Vagina (tissue), 2 donors: ENCODE data around the gene HOXD12. TPM values are rescaled to one million over a fixed set of nuclear protein-coding genes. Genes with fewer than 3 reads are reported as not detected.

Experiments used
- DNase-seq, 2 donors: peaks; one replicate each; pipeline ENCODE4 v3.0.0-alpha.2; 2017; ENCODE audit errors: extremely low spot score in 2 of 2
- H3K27ac ChIP-seq: fragments of 200-600 bp; sonication (generic); one replicate; pipeline ENCODE4 v1.5.1; 2019
- H3K27me3 ChIP-seq: fragments of 200-600 bp; sonication (generic); one replicate; pipeline ENCODE4 v1.5.1; 2019
- H3K36me3 ChIP-seq, 2 donors: fragments of 200-600 bp; sonication (generic); one replicate each; pipeline ENCODE4 v1.5.1; 2017 to 2019
- H3K4me1 ChIP-seq: fragments of 200-600 bp; sonication (generic); one replicate; pipeline ENCODE4 v1.5.1; 2019
- H3K4me3 ChIP-seq, 2 donors: fragments of 200-600 bp; sonication (generic); 1 replicate in 1 of 2; 2 replicates in 1 of 2; pipeline ENCODE4 v1.5.1; 2016 to 2019
- H3K9me3 ChIP-seq: fragments of 200-600 bp; sonication (generic); one replicate; pipeline ENCODE4 v1.5.1; 2019
- CTCF ChIP-seq, 3 experiments: fragments of 450-650 bp in 2 of 3; fragments of 200-600 bp in 1 of 3; sonication (generic) in 1 of 3; IDR thresholded peaks; one replicate each; pipeline ENCODE4 v1.5.1; 2017 to 2019; ENCODE audit warnings: antibody characterized with exemption in 3 of 3, mild to moderate bottlenecking in 2 of 3, moderate library complexity in 2 of 3
- POLR2A ChIP-seq, 2 donors: fragments of 450-650 bp; IDR thresholded peaks; one replicate each; pipeline ENCODE4 v1.6.1; 2017; ENCODE audit warnings: antibody characterized with exemption in 2 of 2, mild to moderate bottlenecking in 2 of 2, moderate library complexity in 2 of 2
- POLR2AphosphoS5 ChIP-seq, 2 donors: sonication (generic); formaldehyde crosslinking; IDR thresholded peaks; one replicate each; pipeline ENCODE4 v1.9.0; 2017; ENCODE audit warnings: antibody characterized with exemption in 2 of 2, mild to moderate bottlenecking in 2 of 2, low read depth in 1 of 2; ENCODE audit not compliant: insufficient read depth in 1 of 2
- intact Hi-C: fragments of 100-400 bp; cut with DNase I; formaldehyde crosslinking; loops from one replicate; pipeline ENCODE4 v1.15.1; 2023
- total RNA-seq: library from RNA; depleted of rRNA; stranded (reverse); fragments of >200 nt; gene quantifications from one replicate; pipeline ENCODE4 v1.2.3, GENCODE V29; 2016

HOXD12 gene
- total RNA-seq, 1 donor from 2014 or later = 1.7 TPM

- Histone ChIP-seq H3K36me3 (no peaks in the 10 kb centered on the region), H3K9me3 (no peaks in the 10 kb centered on the region), H3K4me1 (peaks cover 23% of the 10 kb centered on the region), H3K4me3 (peak overlapping the region; percentile 40 to 51), H3K27ac (peak overlapping the region; percentile 83), H3K27me3 (no peaks in the 10 kb centered on the region)
- TF ChIP-seq POLR2A (IDR thresholded peaks at IDR 0.05) (no peak), CTCF (IDR thresholded peaks at IDR 0.05) (no peak), POLR2AphosphoS5 (IDR thresholded peaks at IDR 0.05; ENCODE audit: insufficient read depth in 1 of 2, low read depth in 1 of 2) (peak in 1 of 2 donors; percentile 4)
- no peak for DNase-seq
- intact Hi-C loops = no loop called here
Observed at GRCh38 chr2:176136374-176137251, 37.0 kb downstream of the HOXD12 start.

DNA sequence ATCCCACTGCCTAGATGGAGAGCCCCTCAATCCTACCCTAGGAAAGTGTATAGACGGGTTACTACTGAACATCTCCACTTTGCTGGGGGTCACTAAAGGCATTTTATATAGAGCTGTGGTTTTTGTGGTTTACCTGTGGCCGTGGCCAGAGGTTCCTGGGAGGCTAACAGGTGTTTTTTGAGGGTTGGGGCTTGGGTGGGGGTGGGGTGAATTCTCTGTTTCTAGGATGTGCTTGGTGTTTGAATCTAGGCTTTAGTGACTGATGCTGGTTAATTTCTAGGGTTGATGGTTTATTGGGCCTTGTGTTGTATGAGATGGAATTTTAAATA is 37.6 kb downstream of the HOXD12 start:
- DNase-seq = no peak
- Histone ChIP-seq H3K36me3 (no peaks in the 10 kb centered on the region), H3K27me3 (no peaks in the 10 kb centered on the region), H3K4me3 (peak overlapping the region; percentile 40 to 51), H3K27ac (peak overlapping the region; percentile 83), H3K4me1 (peaks cover 21% of the 10 kb centered on the region), H3K9me3 (no peaks in the 10 kb centered on the region)
- TF ChIP-seq CTCF (IDR thresholded peaks at IDR 0.05) = no peak
- no peak for TF ChIP-seq POLR2A (IDR thresholded peaks at IDR 0.05)
- TF ChIP-seq POLR2AphosphoS5 (IDR thresholded peaks at IDR 0.05; ENCODE audit: insufficient read depth in 1 of 2, low read depth in 1 of 2) = no peak
- intact Hi-C loops = no loop called here

- peaks cover 18% of the 10 kb centered on the region for H3K4me1 ChIP-seq
- H3K9me3 ChIP-seq = no peaks in the 10 kb centered on the region
- TF ChIP-seq CTCF (IDR thresholded peaks at IDR 0.05) = no peak
- no peak for TF ChIP-seq POLR2A (IDR thresholded peaks at IDR 0.05)
- no peak for TF ChIP-seq POLR2AphosphoS5 (IDR thresholded peaks at IDR 0.05; ENCODE audit: insufficient read depth in 1 of 2, low read depth in 1 of 2)
- H3K27ac ChIP-seq = no peak overlapping the region
- intact Hi-C loops = no loop called here
- peak overlapping the region; percentile 17 to 51 for H3K4me3 ChIP-seq
- DNase-seq = no peak
- H3K36me3 ChIP-seq = no peaks in the 10 kb centered on the region
- no peaks in the 10 kb centered on the region for H3K27me3 ChIP-seq
Observed at GRCh38 chr2:176137906-176138305, 38.3 kb downstream of the HOXD12 start.

DNA sequence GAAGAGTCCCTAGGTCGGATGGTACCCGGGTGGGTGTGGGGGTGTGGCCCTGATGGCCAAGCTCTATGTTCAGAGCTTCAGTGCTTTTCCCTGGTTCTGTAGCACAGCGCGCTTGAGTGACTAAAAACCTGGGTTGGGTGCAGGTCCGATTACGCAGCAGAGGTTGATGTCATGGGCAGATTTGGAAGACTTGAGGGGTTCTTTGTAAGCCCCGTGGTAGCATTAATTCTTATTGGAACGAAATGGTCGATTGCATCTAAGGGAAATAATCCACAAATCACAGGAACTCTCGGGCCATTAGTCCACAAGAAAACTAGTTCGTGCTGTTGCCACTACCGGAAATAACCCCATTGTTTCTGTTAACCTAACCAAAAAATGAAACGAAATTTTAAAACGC is 38.9 kb downstream of the HOXD12 start:
- peak overlapping the region; percentile 17 to 42 for H3K4me3 ChIP-seq
- H3K27me3 ChIP-seq = no peaks in the 10 kb centered on the region
- H3K9me3 ChIP-seq = no peaks in the 10 kb centered on the region
- no peak for DNase-seq
- peaks cover 18% of the 10 kb centered on the region for H3K4me1 ChIP-seq
- H3K36me3 ChIP-seq = no peaks in the 10 kb centered on the region
- intact Hi-C loops = no loop called here
- H3K27ac ChIP-seq = peak overlapping the region; percentile 57
- TF ChIP-seq POLR2A (IDR thresholded peaks at IDR 0.05) = no peak
- TF ChIP-seq POLR2AphosphoS5 (IDR thresholded peaks at IDR 0.05; ENCODE audit: insufficient read depth in 1 of 2, low read depth in 1 of 2) = no peak
- TF ChIP-seq CTCF (IDR thresholded peaks at IDR 0.05) = no peak
